Measurements from ENCODE around the gene FREM1.

FREM1 gene

GRCh38 chr9:14870090-14870489, 40.1 kb downstream of the FREM1 start:
- TF ChIP-seq EP300 (IDR thresholded peaks at IDR 0.05; ENCODE audit: borderline replicate concordance) (no peak), TAF1 (IDR thresholded peaks at IDR 0.05; ENCODE audit: low read depth) (no peak), FOXM1 (IDR thresholded peaks at IDR 0.05; ENCODE audit: borderline replicate concordance, low read depth) (no peak), CEBPB (IDR thresholded peaks at IDR 0.05) (no peak), EGR1 (IDR thresholded peaks at IDR 0.05) (no peak), ZBTB7A (IDR thresholded peaks at IDR 0.05; ENCODE audit: low read depth) (no peak), MAX (IDR thresholded peaks at IDR 0.05) (no peak), NFIC (IDR thresholded peaks at IDR 0.05) (no peak), CREB1 (IDR thresholded peaks at IDR 0.05; ENCODE audit: low read depth) (no peak), TCF12 (IDR thresholded peaks at IDR 0.05; ENCODE audit: low read depth) (no peak), YY1 (IDR thresholded peaks at IDR 0.05; ENCODE audit: low read depth) (no peak)
- TF ChIP-seq, protein P1, sequence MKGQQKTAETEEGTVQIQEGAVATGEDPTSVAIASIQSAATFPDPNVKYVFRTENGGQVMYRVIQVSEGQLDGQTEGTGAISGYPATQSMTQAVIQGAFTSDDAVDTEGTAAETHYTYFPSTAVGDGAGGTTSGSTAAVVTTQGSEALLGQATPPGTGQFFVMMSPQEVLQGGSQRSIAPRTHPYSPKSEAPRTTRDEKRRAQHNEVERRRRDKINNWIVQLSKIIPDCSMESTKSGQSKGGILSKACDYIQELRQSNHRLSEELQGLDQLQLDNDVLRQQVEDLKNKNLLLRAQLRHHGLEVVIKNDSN (IDR thresholded peaks at IDR 0.05): no peak
- TF ChIP-seq, protein P2, sequence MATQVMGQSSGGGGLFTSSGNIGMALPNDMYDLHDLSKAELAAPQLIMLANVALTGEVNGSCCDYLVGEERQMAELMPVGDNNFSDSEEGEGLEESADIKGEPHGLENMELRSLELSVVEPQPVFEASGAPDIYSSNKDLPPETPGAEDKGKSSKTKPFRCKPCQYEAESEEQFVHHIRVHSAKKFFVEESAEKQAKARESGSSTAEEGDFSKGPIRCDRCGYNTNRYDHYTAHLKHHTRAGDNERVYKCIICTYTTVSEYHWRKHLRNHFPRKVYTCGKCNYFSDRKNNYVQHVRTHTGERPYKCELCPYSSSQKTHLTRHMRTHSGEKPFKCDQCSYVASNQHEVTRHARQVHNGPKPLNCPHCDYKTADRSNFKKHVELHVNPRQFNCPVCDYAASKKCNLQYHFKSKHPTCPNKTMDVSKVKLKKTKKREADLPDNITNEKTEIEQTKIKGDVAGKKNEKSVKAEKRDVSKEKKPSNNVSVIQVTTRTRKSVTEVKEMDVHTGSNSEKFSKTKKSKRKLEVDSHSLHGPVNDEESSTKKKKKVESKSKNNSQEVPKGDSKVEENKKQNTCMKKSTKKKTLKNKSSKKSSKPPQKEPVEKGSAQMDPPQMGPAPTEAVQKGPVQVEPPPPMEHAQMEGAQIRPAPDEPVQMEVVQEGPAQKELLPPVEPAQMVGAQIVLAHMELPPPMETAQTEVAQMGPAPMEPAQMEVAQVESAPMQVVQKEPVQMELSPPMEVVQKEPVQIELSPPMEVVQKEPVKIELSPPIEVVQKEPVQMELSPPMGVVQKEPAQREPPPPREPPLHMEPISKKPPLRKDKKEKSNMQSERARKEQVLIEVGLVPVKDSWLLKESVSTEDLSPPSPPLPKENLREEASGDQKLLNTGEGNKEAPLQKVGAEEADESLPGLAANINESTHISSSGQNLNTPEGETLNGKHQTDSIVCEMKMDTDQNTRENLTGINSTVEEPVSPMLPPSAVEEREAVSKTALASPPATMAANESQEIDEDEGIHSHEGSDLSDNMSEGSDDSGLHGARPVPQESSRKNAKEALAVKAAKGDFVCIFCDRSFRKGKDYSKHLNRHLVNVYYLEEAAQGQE (IDR thresholded peaks at IDR 0.05; ENCODE audit: low read depth): no peak

- TF ChIP-seq YY1 (IDR thresholded peaks at IDR 0.05; ENCODE audit: low read depth): no peak
- TF ChIP-seq CEBPB (IDR thresholded peaks at IDR 0.05): no peak
- TF ChIP-seq EGR1 (IDR thresholded peaks at IDR 0.05): no peak
- TF ChIP-seq, protein P1 (IDR thresholded peaks at IDR 0.05): no peak
- TF ChIP-seq CREB1 (IDR thresholded peaks at IDR 0.05; ENCODE audit: low read depth): no peak
- TF ChIP-seq FOXM1 (IDR thresholded peaks at IDR 0.05; ENCODE audit: borderline replicate concordance, low read depth): no peak
- TF ChIP-seq RAD21 (IDR thresholded peaks at IDR 0.05; ENCODE audit: low read depth): no peak
- TF ChIP-seq ZBTB7A (IDR thresholded peaks at IDR 0.05; ENCODE audit: low read depth): no peak
- TF ChIP-seq EP300 (IDR thresholded peaks at IDR 0.05; ENCODE audit: borderline replicate concordance): no peak
- TF ChIP-seq, protein P2 (IDR thresholded peaks at IDR 0.05; ENCODE audit: low read depth): no peak
- TF ChIP-seq NFIC (IDR thresholded peaks at IDR 0.05): no peak
- no peak for TF ChIP-seq TCF12 (IDR thresholded peaks at IDR 0.05; ENCODE audit: low read depth)
- no peak for TF ChIP-seq MAX (IDR thresholded peaks at IDR 0.05)
- TF ChIP-seq TAF1 (IDR thresholded peaks at IDR 0.05; ENCODE audit: low read depth): no peak
- TF ChIP-seq TEAD4 (IDR thresholded peaks at IDR 0.05): no peak
These were observed 40.6 kb downstream of the FREM1 start for GRCh38 chr9:14869671-14870070.

DNA sequence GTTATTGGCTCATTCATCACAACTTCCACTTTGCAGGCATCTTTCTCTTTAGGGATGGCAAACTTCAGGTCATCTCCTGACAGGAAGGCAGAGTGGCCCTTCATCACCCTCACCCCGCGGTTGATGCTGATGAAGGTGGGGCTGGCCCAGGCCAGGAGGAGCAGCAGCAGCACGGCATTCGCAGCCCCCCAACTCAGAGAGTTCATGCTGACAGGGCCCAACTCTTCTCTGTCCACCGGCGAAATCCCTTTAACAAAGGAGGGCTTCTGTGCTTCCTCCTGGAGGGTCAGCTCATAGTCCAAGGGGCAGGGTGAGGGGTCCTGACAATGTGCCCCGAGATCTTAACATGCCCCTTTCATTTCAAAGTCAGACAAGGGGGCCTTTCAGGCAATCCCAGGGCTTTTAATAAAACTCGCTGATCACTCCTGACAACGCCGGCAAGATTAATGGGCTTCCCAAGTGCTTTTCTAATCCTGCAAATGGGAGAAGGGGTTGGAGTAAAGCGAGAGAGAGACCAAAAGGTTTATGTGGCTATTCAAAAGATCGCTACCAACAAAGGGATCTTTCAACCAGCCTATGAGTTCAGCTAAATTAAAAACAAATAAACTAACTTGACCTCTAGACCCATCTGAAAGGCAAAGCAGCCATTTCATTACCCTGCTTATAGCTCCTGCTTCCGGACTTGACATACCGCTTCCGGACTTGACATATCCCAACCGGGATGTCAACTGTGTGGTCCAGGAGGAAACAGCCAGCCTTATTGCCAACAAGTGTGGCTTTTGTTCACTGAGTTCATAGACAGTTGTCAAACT, 41.2 kb downstream of the FREM1 start:
- TF ChIP-seq, protein P1 (IDR thresholded peaks at IDR 0.05): no peak
- TF ChIP-seq FOXM1 (IDR thresholded peaks at IDR 0.05; ENCODE audit: borderline replicate concordance, low read depth) (no peak), YY1 (IDR thresholded peaks at IDR 0.05; ENCODE audit: low read depth) (no peak), EGR1 (IDR thresholded peaks at IDR 0.05) (no peak), CREB1 (IDR thresholded peaks at IDR 0.05; ENCODE audit: low read depth) (no peak), TCF12 (IDR thresholded peaks at IDR 0.05; ENCODE audit: low read depth) (no peak), NFIC (IDR thresholded peaks at IDR 0.05) (no peak), ZBTB7A (IDR thresholded peaks at IDR 0.05; ENCODE audit: low read depth) (no peak), TAF1 (IDR thresholded peaks at IDR 0.05; ENCODE audit: low read depth) (no peak), RAD21 (IDR thresholded peaks at IDR 0.05; ENCODE audit: low read depth) (no peak), TEAD4 (IDR thresholded peaks at IDR 0.05) (no peak), EP300 (IDR thresholded peaks at IDR 0.05; ENCODE audit: borderline replicate concordance) (no peak)
- TF ChIP-seq, protein P2 (IDR thresholded peaks at IDR 0.05; ENCODE audit: low read depth): no peak

Measured in Ishikawa (cell line).